SU-DHL-6 (cell line): ENCODE data around the gene WDR38.

Experiments
- CTCF ChIP-seq: fragments of 200-600 bp; sonication (generic); IDR thresholded peaks from one replicate; pipeline ENCODE4 v1.5.1; 2017; ENCODE audit warnings: antibody characterized with exemption, mild to moderate bottlenecking, low read length, moderate library complexity; ENCODE audit not compliant: insufficient read depth, poor library complexity, severe bottlenecking
- EZH2phosphoT487 ChIP-seq: fragments of 200-600 bp; sonication (generic), shearing (Covaris generic); conservative IDR thresholded peaks from 2 replicates; pipeline ENCODE4 v1.6.1; 2018; ENCODE audit warnings: mild to moderate bottlenecking, antibody characterized with exemption, low read length, moderate library complexity, mixed read lengths

GRCh38 chr9:124853605-124854143 is 414 bp downstream of the WDR38 start:
- TF ChIP-seq CTCF = no peak
- no peak for TF ChIP-seq EZH2phosphoT487
